ENCODE measurements around the gene PERP.
"Not testable (repeated sequence)": the region's sequence is repeated elsewhere in the genome, so short reads cannot be mapped to it uniquely, and the experiment has no call there.

Gene PERP

DNA sequence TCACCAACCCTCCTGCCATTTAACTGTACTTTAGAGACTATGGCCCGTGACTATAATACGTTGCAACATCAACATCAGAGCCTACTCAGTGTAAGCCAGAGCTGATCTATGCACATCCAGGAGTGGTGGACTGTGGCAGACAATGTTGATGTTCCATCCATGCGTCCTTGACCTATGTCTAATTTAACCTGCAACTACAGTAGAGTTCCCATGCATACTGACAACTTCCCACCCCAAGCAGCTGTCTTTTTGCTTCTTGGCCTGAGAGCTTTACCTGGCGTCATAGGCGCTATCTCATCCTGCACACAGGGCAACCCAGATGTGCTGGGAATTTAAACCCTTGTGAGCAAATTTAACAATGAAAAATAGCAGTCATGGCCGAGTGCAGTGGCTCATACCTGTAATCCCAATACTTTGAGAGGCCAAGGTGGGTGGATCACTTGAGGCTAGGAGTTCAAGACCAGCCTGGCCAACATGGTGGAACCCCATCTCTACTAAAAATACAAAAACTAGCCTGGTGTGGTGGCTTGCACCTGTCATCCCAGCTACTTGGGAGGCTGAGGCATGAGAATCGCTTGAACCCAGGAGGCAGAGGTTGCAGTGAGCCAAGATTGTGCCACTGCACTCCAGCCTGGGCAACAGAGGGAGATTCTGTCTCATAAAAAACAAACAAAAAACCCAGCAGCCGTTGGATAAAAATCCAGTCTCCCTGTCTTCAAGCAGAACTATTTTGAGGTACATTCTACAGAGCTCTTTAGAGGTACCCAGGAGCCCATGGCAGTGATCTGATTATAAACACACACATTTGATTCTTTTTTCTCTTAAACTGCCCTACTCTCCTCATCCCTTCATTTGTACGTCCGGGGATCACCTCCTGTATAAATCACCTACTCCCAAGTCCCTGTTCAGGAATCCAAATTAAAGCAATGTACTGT, 22.0 kb downstream of the PERP start:
- TF ChIP-seq, protein P1, sequence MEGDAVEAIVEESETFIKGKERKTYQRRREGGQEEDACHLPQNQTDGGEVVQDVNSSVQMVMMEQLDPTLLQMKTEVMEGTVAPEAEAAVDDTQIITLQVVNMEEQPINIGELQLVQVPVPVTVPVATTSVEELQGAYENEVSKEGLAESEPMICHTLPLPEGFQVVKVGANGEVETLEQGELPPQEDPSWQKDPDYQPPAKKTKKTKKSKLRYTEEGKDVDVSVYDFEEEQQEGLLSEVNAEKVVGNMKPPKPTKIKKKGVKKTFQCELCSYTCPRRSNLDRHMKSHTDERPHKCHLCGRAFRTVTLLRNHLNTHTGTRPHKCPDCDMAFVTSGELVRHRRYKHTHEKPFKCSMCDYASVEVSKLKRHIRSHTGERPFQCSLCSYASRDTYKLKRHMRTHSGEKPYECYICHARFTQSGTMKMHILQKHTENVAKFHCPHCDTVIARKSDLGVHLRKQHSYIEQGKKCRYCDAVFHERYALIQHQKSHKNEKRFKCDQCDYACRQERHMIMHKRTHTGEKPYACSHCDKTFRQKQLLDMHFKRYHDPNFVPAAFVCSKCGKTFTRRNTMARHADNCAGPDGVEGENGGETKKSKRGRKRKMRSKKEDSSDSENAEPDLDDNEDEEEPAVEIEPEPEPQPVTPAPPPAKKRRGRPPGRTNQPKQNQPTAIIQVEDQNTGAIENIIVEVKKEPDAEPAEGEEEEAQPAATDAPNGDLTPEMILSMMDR (conservative IDR thresholded peaks at IDR 0.05), result no peak
- no peak for TF ChIP-seq ZFX (IDR thresholded peaks at IDR 0.05)
- no peak overlapping the region for H3K27ac ChIP-seq

DNA sequence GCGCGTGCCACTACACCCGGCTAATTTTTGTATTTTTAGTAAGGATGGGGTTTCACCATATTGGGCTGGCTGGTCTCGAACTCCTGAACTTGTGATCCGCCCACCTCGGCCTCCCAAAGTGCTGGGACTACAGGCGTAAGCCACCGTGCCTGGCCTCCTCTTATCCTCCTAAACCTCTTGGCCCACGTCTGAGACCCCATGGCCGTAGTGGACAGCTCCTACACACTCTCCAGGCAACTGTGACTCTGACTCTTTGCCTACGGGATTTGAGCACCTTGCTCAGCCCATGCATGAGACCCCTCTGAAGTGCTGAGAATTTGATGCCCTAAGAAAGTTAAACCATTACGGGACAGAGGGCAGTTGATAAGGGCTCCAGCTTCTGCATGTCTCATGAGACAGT, 25.0 kb downstream of the PERP start:
- TF ChIP-seq, protein P1 (conservative IDR thresholded peaks at IDR 0.05), result no peak
- TF ChIP-seq ZFX (IDR thresholded peaks at IDR 0.05), result no peak

DNA sequence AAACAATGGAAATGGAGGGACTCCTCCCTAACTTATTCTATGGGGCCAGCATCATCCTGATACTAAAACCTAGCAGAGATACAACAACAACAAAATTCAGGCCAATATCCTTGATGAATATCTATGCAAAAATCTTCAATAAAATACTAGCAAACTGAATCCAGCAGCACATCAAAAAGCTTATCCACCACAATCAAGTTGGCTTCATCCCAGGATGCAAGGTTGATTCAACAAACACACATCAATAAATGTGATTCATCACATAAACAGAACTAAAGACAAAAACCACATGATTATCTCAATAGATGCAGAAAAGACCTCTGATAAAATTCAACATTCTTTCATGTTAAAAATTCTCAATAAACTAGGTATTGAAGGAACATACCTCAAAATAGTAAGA, 27.7 kb downstream of the PERP start:
- not testable (repeated sequence) for H3K27ac ChIP-seq

More for the DNA sequence above, 25.0 kb downstream of the PERP start:
- no peak overlapping the region for H3K27ac ChIP-seq

DNA sequence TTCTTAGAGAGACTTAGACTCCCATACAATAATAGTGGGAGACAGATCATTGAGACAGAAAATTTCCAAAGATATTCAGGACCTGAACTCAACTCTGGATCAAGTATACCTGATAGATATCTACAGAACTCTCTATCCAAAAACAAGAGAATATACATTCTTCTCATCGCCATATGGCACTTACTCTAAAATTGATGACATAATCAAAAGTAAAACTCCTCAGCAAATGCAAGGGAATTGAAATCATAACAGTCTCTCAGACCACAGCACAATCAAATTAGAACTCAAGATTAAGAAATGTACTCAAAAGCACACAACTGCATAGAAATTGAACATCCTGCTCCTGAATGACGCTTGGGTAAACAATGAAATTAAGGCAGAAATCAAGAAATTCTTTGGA, 28.7 kb downstream of the PERP start:
- no peak for TF ChIP-seq ZFX (IDR thresholded peaks at IDR 0.05)
- TF ChIP-seq, protein P1 (conservative IDR thresholded peaks at IDR 0.05), result no peak
- no peak overlapping the region for H3K27ac ChIP-seq

DNA sequence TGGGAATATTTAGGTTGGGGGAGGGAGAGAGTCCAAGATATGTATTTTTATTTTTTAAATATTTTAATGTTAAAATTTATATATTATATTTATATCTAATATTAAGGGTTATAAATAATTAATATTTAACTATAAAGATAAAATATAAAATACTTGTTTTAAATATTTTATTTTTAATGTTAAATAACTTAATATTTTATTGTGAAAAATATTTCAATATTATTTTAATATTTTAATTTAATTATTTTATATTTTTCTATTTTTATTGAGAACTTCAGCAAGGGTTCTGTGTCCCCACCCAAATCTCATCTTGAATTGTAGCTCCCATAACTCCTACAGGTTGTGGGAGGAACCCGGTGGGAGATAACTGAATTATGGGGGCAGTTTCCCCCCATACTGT, 34.0 kb downstream of the PERP start:
- TF ChIP-seq ZFX (IDR thresholded peaks at IDR 0.05), result no peak
- TF ChIP-seq, protein P1 (conservative IDR thresholded peaks at IDR 0.05), result no peak
- no peak overlapping the region for H3K27ac ChIP-seq

DNA sequence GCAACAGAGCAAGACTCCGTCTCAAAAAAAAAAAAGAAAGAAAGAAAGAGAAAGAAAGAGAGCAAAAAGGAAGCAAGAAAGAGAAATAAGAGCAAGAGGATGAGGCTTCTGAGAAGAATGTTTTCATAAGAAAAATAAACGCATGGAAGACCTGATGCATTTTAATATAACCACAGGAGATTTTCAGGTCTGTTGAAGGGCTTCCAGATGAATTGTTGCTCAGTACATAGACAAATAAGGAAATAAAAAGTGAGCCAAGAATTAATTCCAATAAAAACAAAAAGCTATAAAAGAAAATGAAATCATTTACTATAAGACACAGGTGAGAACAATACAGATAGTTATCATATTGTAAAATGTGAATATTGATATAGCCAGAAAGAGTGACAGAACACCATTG, 43.5 kb downstream of the PERP start:
- TF ChIP-seq, protein P1 (conservative IDR thresholded peaks at IDR 0.05), result no peak
- no peak for TF ChIP-seq ZFX (IDR thresholded peaks at IDR 0.05)
- peak overlapping the region; percentile 25; the same call in 1 of the 2 replicates for H3K27ac ChIP-seq

DNA sequence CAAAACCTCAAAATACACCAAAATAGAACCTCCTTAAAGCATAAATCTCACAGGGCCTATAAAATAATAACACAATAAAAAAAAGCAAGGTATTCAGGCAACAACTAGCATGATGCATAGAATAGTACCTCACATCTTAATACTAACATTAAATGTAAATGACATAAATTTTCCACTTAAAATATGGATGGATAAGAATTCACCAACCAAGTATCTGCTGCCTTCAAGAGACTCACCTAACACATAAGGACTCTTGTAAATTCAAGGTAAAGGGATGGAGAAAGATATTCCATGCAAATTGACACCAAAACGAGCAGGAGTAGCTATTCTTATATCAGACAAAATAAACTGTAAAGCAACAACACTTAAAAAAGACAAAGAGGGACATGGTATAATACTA, 52.2 kb downstream of the PERP start:
- TF ChIP-seq, protein P1 (conservative IDR thresholded peaks at IDR 0.05), result no peak
- TF ChIP-seq ZFX (IDR thresholded peaks at IDR 0.05), result no peak
- H3K27ac ChIP-seq, result no peak overlapping the region

DNA sequence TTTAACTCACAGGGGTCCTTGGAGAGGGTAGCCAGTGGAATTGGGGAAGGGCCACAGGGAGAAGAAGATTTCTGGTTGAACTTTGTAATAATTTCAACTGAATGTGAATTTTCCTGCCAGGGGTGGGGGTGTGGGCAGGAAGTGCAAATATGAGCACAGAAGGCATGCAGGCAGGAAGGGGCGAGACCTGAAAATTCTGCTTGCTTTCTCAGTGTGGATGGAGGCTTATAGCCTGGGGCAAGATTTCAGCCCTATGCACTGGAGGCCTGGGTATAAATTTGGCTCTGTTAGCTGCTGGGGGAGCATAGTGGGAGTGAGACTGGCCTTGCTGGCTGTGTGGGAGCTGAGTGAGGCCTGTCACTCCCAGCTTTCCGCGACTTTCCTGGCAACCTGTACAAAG, 54.4 kb downstream of the PERP start:
- no peak for TF ChIP-seq ZFX (IDR thresholded peaks at IDR 0.05)
- TF ChIP-seq, protein P1 (conservative IDR thresholded peaks at IDR 0.05), result no peak
- H3K27ac ChIP-seq, result no peak overlapping the region

Measured in C4-2B (cell line).